Aorta (tissue), 5 donors: ENCODE data around the gene RYR1. TPM values are rescaled to one million over a fixed set of nuclear protein-coding genes. Genes with fewer than 3 reads are reported as not detected.
A peak's percentile ranks its signal among the peaks of the same experiment; 100 is the strongest.

Experiments
- ATAC-seq: fragments of 200-7000 bp; cut with Tn5 transposase; one replicate; pipeline ENCODE4 v1.9.1; 2022; ENCODE audit warnings: moderate library complexity; ENCODE audit not compliant: low FRiP score
- DNase-seq, 2 donors: peaks; one replicate each; pipeline ENCODE4 v3.0.0-alpha.2; 2020
- H3K27ac ChIP-seq, 2 donors: one replicate each; pipeline ENCODE4 v1.5.1; 2013; ENCODE audit warnings: low read length in 2 of 2, mild to moderate bottlenecking in 2 of 2, moderate library complexity in 2 of 2, control low read depth in 1 of 2, inconsistent platforms in 1 of 2, low read depth in 1 of 2
- H3K27me3 ChIP-seq, 2 donors: one replicate each; pipeline ENCODE4 v1.6.1; 2013; ENCODE audit warnings: control low read depth in 1 of 2, low read length in 1 of 2, mild to moderate bottlenecking in 1 of 2, moderate library complexity in 1 of 2; ENCODE audit not compliant: insufficient read depth in 2 of 2, control insufficient read depth in 1 of 2
- H3K36me3 ChIP-seq, 2 donors: one replicate each; pipeline ENCODE4 v1.6.1; 2013; ENCODE audit warnings: control low read depth in 1 of 2, low read length in 1 of 2, mild to moderate bottlenecking in 1 of 2; ENCODE audit not compliant: insufficient read depth in 2 of 2, control insufficient read depth in 1 of 2
- H3K4me1 ChIP-seq, 2 donors: one replicate each; pipeline ENCODE4 v1.6.1; 2013; ENCODE audit warnings: low read length in 2 of 2, control low read depth in 1 of 2, mild to moderate bottlenecking in 1 of 2, moderate library complexity in 1 of 2; ENCODE audit not compliant: insufficient read depth in 2 of 2, control insufficient read depth in 1 of 2
- H3K4me3 ChIP-seq, 2 donors: one replicate each; pipeline ENCODE4 v1.5.1; 2013; ENCODE audit warnings: low read length in 2 of 2, control low read depth in 1 of 2, mild to moderate bottlenecking in 1 of 2
- H3K9me3 ChIP-seq: one replicate; pipeline ENCODE4 v1.6.1; 2013; ENCODE audit warnings: mild to moderate bottlenecking, low read length; ENCODE audit not compliant: control insufficient read depth
- WGBS, 2 donors: extraction: QIAGEN DNeasy Blood & Tissue Kit; methylation state at CpG; one replicate each; pipeline ENCODE4 v1.1.7; 2013; 5-methylcytosine and 5-hydroxymethylcytosine counted together
- intact Hi-C, 2 donors: fragments of 100-400 bp; cut with DNase I; formaldehyde crosslinking; loops; one replicate each; pipeline versions ENCODE4 v1.14.2 to v1.15.0; 2022
- polyA plus RNA-seq, 2 donors: library from polyadenylated mRNA; stranded (reverse); fragments of 200-250 nt; gene quantifications; one replicate each; pipeline ENCODE4 v1.2.3, GENCODE V29; 2013
- total RNA-seq, 2 donors: library from RNA; stranded (reverse); fragmentation: NEBNext Ultra II Directional; extraction: Animal tissue kit (Norgen Biotek cat#: 25700); gene quantifications; one replicate each; pipeline ENCODE4 v1.2.1, GENCODE V29; 2021
- donor health status: healthy with polysubstance abuse.
- donor health status: Bipolar disorder and iron deficiency.
- donor health status: DM: no; HTN: no; CAD: no.
- donor health status: DM: no; HTN: no; CAD: no.
- donor health status: DM: yes; HTN: yes; CAD: no.

Gene RYR1
- total and polyA plus RNA-seq, 4 donors, result 0.38 to 5.4 (median 1.2) TPM

- Histone ChIP-seq H3K9me3 (peaks cover 9% of the 10 kb centered on the region), H3K36me3 (no peaks in the 10 kb centered on the region), H3K27me3 (no peaks in the 10 kb centered on the region), H3K4me1 (no peaks in the 10 kb centered on the region), H3K27ac (no peak overlapping the region), H3K4me3 (no peak overlapping the region)
- 93 to 94% methylated on average over 8 of the region's 8 CpGs for WGBS, 2 donors
- no peak for DNase-seq
- intact Hi-C loops, result no loop called here
- ATAC-seq, result no peak
Measured at GRCh38 chr19:38534574-38534973, 101.1 kb downstream of the RYR1 start.

- Histone ChIP-seq H3K4me3 (no peak overlapping the region), H3K36me3 (no peaks in the 10 kb centered on the region), H3K27me3 (no peaks in the 10 kb centered on the region), H3K27ac (no peak overlapping the region), H3K9me3 (peaks cover 9% of the 10 kb centered on the region), H3K4me1 (no peaks in the 10 kb centered on the region)
- intact Hi-C loops, result no loop called here
- 84 to 90% methylated on average over 3 of the region's 3 CpGs for WGBS, 2 donors
- DNase-seq (no peak), ATAC-seq (no peak)
Measured at GRCh38 chr19:38535212-38535611, 101.7 kb downstream of the RYR1 start.

GRCh38 chr19:38537071-38537936 lies 103.8 kb downstream of the RYR1 start:
- ATAC-seq (peak; percentile 29), DNase-seq (no peak)
- Histone ChIP-seq H3K9me3 (peaks cover 9% of the 10 kb centered on the region), H3K36me3 (no peaks in the 10 kb centered on the region), H3K27me3 (no peaks in the 10 kb centered on the region), H3K4me3 (no peak overlapping the region), H3K27ac (no peak overlapping the region), H3K4me1 (no peaks in the 10 kb centered on the region)
- intact Hi-C loops, result no loop called here
- 92 to 94% methylated on average over 23 of the region's 23 CpGs for WGBS, 2 donors

- 0 to 6% methylated on average over 3 of the region's 3 CpGs for WGBS, 2 donors
- no peaks in the 10 kb centered on the region for H3K36me3 ChIP-seq
- H3K4me1 ChIP-seq, result no peaks in the 10 kb centered on the region
- peaks cover 9% of the 10 kb centered on the region for H3K9me3 ChIP-seq
- no peaks in the 10 kb centered on the region for H3K27me3 ChIP-seq
- no peak overlapping the region for H3K27ac ChIP-seq
- intact Hi-C loops, result no loop called here
- DNase-seq (no peak), ATAC-seq (peak; percentile 38)
- H3K4me3 ChIP-seq, result no peak overlapping the region
Measured at GRCh38 chr19:38538386-38538785, 104.9 kb downstream of the RYR1 start.

GRCh38 chr19:38538793-38539528 lies 105.5 kb downstream of the RYR1 start:
- H3K9me3 ChIP-seq, result peaks cover 9% of the 10 kb centered on the region
- WGBS, 2 donors, result 8 to 12% methylated on average over 6 of the region's 6 CpGs
- intact Hi-C loops, result no loop called here
- DNase-seq, result no peak
- no peaks in the 10 kb centered on the region for H3K27me3 ChIP-seq
- H3K27ac ChIP-seq, result no peak overlapping the region
- ATAC-seq, result no peak
- H3K4me1 ChIP-seq, result no peaks in the 10 kb centered on the region
- no peaks in the 10 kb centered on the region for H3K36me3 ChIP-seq
- no peak overlapping the region for H3K4me3 ChIP-seq

- no peak overlapping the region for H3K4me3 ChIP-seq
- H3K36me3 ChIP-seq, result no peaks in the 10 kb centered on the region
- no peaks in the 10 kb centered on the region for H3K27me3 ChIP-seq
- WGBS, 2 donors, result 41 to 45% methylated on average over 1 of the region's 1 CpG
- peaks cover 8% of the 10 kb centered on the region for H3K9me3 ChIP-seq
- H3K4me1 ChIP-seq, result no peaks in the 10 kb centered on the region
- DNase-seq, result no peak
- ATAC-seq, result no peak
- H3K27ac ChIP-seq, result peak overlapping the region in 1 of 2 donors; percentile 18
- intact Hi-C loops, result loop anchor here (10.0 kb wide), 2 partner anchors 335 to 395 kb away; partner anchors contain the start of genes MRPS12 (in 1 of the 2), RINL (in 1 of the 2) and SARS2 (in 1 of the 2)
Measured at GRCh38 chr19:38539751-38540150, 106.3 kb downstream of the RYR1 start.

- DNase-seq, result no peak
- H3K9me3 ChIP-seq, result no peaks in the 10 kb centered on the region
- H3K4me1 ChIP-seq, result no peaks in the 10 kb centered on the region
- WGBS, 2 donors, result 90 to 91% methylated on average over 4 of the region's 4 CpGs
- ATAC-seq, result no peak
- H3K27me3 ChIP-seq, result no peaks in the 10 kb centered on the region
- no peak overlapping the region for H3K27ac ChIP-seq
- H3K36me3 ChIP-seq, result no peaks in the 10 kb centered on the region
- intact Hi-C loops, result loop anchor here (10.0 kb wide), 2 partner anchors 333 to 393 kb away; partner anchors contain the start of genes MRPS12 (in 1 of the 2), RINL (in 1 of the 2) and SARS2 (in 1 of the 2)
- no peak overlapping the region for H3K4me3 ChIP-seq
Measured at GRCh38 chr19:38542040-38542439, 108.5 kb downstream of the RYR1 start.

- H3K4me3 ChIP-seq, result no peak overlapping the region
- intact Hi-C loops, result loop anchor here (10.0 kb wide), 2 partner anchors 331 to 391 kb away; partner anchors contain the start of genes MRPS12 (in 1 of the 2), RINL (in 1 of the 2) and SARS2 (in 1 of the 2)
Measured at GRCh38 chr19:38543286-38543806, 109.9 kb downstream of the RYR1 start.

More at GRCh38 chr19:38543286-38543806, 109.9 kb downstream of the RYR1 start:
- H3K4me1 ChIP-seq, result no peaks in the 10 kb centered on the region
- no peak overlapping the region for H3K27ac ChIP-seq
- peak; percentile 13 for ATAC-seq
- no peak for DNase-seq
- no peaks in the 10 kb centered on the region for H3K27me3 ChIP-seq
- WGBS, 2 donors, result 71 to 78% methylated on average over 17 to 19 of the region's 19 CpGs
- H3K9me3 ChIP-seq, result no peaks in the 10 kb centered on the region
- H3K36me3 ChIP-seq, result no peaks in the 10 kb centered on the region
